Measurements from ENCODE around the gene MRPS2.
"Not testable (repeated sequence)": the region's sequence is repeated elsewhere in the genome, so short reads cannot be mapped to it uniquely, and the experiment has no call there.

Gene MRPS2

GRCh38 chr9:135500525-135501260, at the start of gene MRPS2:
TSS of gene MRPS2 (plus strand) at chr9:135500682. CDS start at chr9:135500711, 29 bp downstream.
- DNase-seq (ENCODE audit: extremely low read depth in 1 of 2, low read depth in 1 of 2), result peak; percentile 49 to 76

- no peak for DNase-seq (ENCODE audit: extremely low read depth in 1 of 2, low read depth in 1 of 2)
Observed at GRCh38 chr9:135450956-135451355, 49.5 kb upstream of the MRPS2 start.

DNA sequence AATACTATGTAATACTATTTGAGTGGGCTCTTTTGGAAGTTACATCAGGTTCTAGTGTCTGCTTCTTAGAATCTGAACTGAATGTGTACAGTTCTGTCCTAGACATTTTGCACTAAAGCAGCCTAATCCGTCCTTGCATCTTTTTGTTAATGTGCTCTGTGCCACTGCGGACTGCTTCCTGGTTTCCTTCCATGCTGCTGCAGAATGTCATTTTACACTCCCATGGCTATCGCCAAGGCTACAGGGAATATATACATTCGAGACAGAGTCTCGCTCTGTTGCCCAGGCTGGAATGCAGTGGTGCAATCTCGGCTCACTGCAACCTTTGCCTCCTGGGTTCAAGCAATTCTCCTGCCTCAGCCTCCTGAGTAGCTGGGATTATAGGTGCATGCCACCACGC, 48.6 kb upstream of the MRPS2 start:
- not testable (repeated sequence) for DNase-seq (ENCODE audit: extremely low read depth in 1 of 2, low read depth in 1 of 2)

DNA sequence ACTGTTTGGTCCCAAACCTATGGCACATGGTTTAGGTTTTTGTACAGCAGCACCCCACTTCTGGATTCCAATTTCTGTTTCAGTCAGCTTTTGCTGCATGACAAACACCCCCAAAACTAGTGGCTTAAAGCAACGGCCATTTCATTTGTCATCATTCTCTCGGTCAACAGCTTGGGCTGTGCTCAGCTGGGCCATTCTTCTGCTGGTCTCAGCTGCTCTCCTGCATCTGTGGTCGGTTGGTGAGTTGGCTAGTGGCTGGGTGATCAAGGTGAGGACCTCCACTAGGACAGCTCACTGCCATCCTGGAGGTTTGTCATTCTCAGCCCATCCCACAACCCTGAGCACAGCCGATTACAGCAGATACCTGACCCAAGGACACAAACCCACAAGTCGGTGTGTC, 45.7 kb upstream of the MRPS2 start:
- DNase-seq (ENCODE audit: extremely low read depth in 1 of 2, low read depth in 1 of 2), result no peak

- DNase-seq (ENCODE audit: extremely low read depth in 1 of 2, low read depth in 1 of 2), result no peak
Observed at GRCh38 chr9:135455401-135456030, 45.0 kb upstream of the MRPS2 start.

DNA sequence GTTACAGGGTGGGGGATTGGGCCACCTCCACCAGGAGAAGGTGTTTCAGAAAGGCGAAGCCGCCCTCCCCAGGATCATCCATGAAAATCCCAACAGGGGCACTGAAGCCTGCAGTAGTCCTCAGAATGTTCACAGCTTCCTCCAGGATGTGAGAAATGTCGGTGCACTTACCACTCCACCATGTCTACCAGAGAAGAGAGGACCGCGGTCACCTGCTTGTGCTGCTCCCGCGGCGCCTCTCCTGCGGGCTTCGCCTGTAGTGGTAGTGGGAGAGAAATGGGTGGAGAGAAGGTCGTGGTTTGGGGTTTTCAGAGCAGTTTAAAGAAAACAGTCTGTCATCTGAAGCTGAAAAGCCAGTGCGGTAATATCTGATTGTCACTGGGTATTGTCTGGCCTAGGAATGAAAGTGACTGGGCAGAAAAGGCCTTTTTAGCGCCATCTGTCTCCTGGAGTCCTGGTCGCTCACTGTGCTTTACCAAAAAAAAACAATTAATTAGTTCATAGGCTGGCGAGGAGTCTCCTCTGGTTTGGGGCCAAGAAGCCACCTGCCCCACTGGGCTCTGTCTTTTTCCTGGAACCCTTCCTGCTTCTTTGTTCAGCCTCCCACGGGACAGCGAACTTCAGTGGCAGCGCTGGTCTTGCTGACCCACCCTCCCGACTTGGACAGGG, 43.9 kb upstream of the MRPS2 start:
- no peak for DNase-seq (ENCODE audit: extremely low read depth in 1 of 2, low read depth in 1 of 2)

- DNase-seq (ENCODE audit: extremely low read depth in 1 of 2, low read depth in 1 of 2), result not testable (repeated sequence)
Observed at GRCh38 chr9:135458478-135458877, 42.0 kb upstream of the MRPS2 start.

GRCh38 chr9:135461936-135462335, 38.5 kb upstream of the MRPS2 start:
- DNase-seq (ENCODE audit: extremely low read depth in 1 of 2, low read depth in 1 of 2), result no peak

DNA sequence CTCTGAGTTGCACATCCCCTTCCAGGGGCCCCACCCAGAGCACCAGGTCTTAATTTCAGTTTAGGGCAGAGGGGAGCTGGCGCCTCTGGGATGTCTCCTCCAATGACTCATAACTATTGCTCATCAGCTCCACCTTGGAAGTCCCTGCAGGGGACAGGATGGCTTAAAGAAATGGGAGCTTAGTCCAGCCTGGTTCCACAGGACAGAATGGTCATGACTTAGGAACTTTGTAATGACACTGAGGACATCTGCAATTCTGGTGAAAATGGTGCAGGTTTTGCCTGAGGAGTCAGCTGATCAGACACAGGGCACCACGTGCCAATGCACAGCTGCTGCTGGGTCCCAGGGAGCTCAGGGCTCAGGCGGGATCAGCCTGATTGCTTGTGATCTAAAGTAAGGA, 37.3 kb upstream of the MRPS2 start:
- no peak for DNase-seq (ENCODE audit: extremely low read depth in 1 of 2, low read depth in 1 of 2)

GRCh38 chr9:135464181-135464580, 36.3 kb upstream of the MRPS2 start:
- no peak for DNase-seq (ENCODE audit: extremely low read depth in 1 of 2, low read depth in 1 of 2)

DNA sequence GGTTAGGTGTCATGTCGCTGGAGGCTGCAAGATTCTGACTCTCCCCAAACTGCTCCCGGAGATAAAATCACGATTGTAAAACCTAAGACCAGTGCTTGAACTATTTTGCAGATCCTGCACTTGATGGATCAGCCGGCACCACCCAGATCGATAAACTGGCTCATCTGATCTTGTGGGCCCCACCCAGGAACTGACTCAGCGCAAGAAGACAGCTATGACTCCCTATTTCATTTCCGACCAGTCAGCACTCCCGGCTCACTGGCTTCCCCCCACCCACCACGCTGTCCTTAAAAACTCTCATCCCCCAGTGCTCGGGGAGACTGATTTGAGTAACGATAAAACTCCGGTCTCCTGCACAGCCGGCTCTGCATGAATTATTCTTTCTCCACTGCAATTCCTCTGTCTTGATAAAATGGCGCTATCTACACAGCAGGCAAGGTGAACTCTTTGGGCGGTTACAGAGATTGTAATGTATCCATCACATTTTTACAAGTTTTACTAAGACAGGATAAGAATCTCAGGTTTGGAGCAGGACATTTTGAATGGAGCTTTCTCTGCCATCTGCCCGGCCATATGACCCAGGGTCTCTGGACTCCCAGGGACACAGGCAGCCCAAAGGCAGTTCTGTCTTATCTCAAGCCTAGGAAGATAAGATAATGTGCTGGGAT, 31.5 kb upstream of the MRPS2 start:
- no peak for DNase-seq (ENCODE audit: extremely low read depth in 1 of 2, low read depth in 1 of 2)

- no peak for DNase-seq (ENCODE audit: extremely low read depth in 1 of 2, low read depth in 1 of 2)
Observed at GRCh38 chr9:135471791-135472640, 28.5 kb upstream of the MRPS2 start.

DNA sequence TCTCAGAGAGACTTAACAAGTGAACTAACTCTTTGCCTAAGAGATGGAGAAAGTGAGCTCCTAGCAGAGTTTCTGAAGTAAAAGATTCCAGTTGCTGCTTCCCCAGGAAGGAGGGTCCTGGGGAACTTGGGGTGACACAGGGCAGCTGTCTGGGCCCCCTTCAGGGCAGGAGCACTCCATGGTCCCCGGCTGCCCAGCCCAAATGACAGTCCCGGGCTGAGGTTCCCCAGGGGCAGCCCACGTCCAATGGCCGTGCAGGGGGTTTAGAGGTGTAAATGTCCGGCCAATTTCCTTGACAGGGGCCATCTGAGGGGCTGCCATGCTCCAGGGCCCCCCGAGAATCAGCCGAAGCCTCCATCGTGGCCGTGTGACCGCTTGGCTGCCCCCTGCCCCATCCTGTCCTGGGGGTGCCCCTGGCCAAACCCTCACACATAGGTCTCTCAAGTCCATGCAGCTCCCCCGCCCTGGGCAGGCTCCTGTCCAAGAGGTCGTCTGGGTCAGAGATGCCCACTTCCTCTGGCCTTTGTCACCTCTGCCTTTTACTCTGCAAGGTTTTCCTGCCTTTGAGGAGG, 26.4 kb upstream of the MRPS2 start:
- no peak for DNase-seq (ENCODE audit: extremely low read depth in 1 of 2, low read depth in 1 of 2)

- no peak for DNase-seq (ENCODE audit: extremely low read depth in 1 of 2, low read depth in 1 of 2)
Observed at GRCh38 chr9:135474915-135475314, 25.6 kb upstream of the MRPS2 start.

DNA sequence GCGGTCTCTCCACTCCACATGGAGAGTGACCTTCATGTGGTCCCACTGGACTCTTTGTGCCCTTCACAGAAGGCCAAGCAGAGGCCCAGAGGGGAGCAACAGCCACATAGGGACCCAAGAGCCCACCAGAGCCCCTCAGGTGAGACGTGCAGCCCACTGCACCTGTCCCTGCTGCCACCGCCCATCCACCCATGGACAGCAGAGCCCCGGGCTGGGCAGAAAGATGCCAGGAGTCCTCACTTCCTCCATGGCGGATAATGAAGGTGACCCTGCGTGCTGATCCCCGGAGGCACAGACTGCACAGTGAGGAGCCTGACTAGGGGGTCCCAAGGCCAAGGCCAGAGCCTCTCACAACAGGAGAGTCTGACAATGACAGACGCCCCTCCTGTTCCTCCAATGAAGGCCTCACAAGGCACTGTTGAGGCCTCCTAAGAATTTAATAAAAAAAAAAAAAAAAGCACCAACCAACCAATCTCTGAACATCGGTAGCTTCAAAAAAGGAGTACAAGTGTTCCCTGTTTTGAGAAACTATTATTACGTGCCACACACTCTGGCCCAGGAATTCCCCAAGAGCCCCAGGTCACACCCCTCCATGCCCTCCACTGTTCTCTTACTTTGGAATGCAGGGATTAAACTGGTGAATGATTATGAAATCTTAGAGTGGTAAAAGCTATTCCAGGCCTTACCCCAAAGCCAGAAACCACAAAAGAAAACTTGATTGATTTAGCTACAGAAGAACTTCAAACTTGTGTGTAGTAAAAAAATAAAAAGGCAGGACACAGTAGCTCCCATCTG, 23.7 kb upstream of the MRPS2 start:
- DNase-seq (ENCODE audit: extremely low read depth in 1 of 2, low read depth in 1 of 2), result no peak

GRCh38 chr9:135478191-135478590, 22.3 kb upstream of the MRPS2 start:
- DNase-seq (ENCODE audit: extremely low read depth in 1 of 2, low read depth in 1 of 2), result no peak

GRCh38 chr9:135478829-135479468, 21.5 kb upstream of the MRPS2 start:
- DNase-seq (ENCODE audit: extremely low read depth in 1 of 2, low read depth in 1 of 2), result no peak

GRCh38 chr9:135479469-135480052, 20.9 kb upstream of the MRPS2 start, which contains the start of gene PPP1R26:
TSS of gene PPP1R26 (plus strand) at chr9:135479782. CDS start at chr9:135484511, 4,729 bp downstream.
- DNase-seq (ENCODE audit: extremely low read depth in 1 of 2, low read depth in 1 of 2), result no peak
